Measurements from ENCODE around the gene RALGPS1. TPM values are rescaled to one million over a fixed set of nuclear protein-coding genes. Genes with fewer than 3 reads are reported as not detected.

The RALGPS1 gene
- total RNA-seq, 1 experiment from 2014 or later, result 8.2 TPM

- Histone ChIP-seq H3K9ac (ENCODE audit: low read length) (no peak overlapping the region), H3K79me2 (ENCODE audit: low read length) (no peaks in the 10 kb centered on the region), H3K9me2 (replicated peaks; ENCODE audit: insufficient read depth, low read length) (no peaks in the 10 kb centered on the region), H4K20me1 (ENCODE audit: insufficient read depth, low read depth, low read length) (peaks cover 12% of the 10 kb centered on the region; the same call in 1 of the 2 replicates), H3K4me1 (ENCODE audit: low read length) (no peaks in the 10 kb centered on the region), H3K9me3 (ENCODE audit: low read length) (no peaks in the 10 kb centered on the region), H3K4me3 (ENCODE audit: low read length) (no peak overlapping the region), H3K36me3 (ENCODE audit: insufficient read depth, low read length) (no peaks in the 10 kb centered on the region), H3K27ac (ENCODE audit: low read length) (no peak overlapping the region), H3K4me2 (ENCODE audit: low read depth, low read length, poor library complexity, severe bottlenecking) (no peak overlapping the region), H3K27me3 (ENCODE audit: low read length) (no peaks in the 10 kb centered on the region), H2AFZ (ENCODE audit: low read length) (no peak overlapping the region)
- DNase-seq, result no peak
These were observed 181.6 kb downstream of the RALGPS1 start for GRCh38 chr9:127096208-127096607.

GRCh38 chr9:127097683-127098082, 183.1 kb downstream of the RALGPS1 start:
- H3K36me3 ChIP-seq (ENCODE audit: insufficient read depth, low read length), result no peaks in the 10 kb centered on the region
- no peaks in the 10 kb centered on the region for H3K27me3 ChIP-seq (ENCODE audit: low read length)
- no peak overlapping the region for H3K4me2 ChIP-seq (ENCODE audit: low read depth, low read length, poor library complexity, severe bottlenecking)
- H3K9me3 ChIP-seq (ENCODE audit: low read length), result no peaks in the 10 kb centered on the region
- H3K4me3 ChIP-seq (ENCODE audit: low read length), result no peak overlapping the region
- no peak overlapping the region for H3K27ac ChIP-seq (ENCODE audit: low read length)
- H3K4me1 ChIP-seq (ENCODE audit: low read length), result no peaks in the 10 kb centered on the region
- no peak overlapping the region for H2AFZ ChIP-seq (ENCODE audit: low read length)
- H3K79me2 ChIP-seq (ENCODE audit: low read length), result no peaks in the 10 kb centered on the region
- H3K9ac ChIP-seq (ENCODE audit: low read length), result no peak overlapping the region
- peaks cover 8% of the 10 kb centered on the region; the same call in 1 of the 2 replicates for H4K20me1 ChIP-seq (ENCODE audit: insufficient read depth, low read depth, low read length)
- no peaks in the 10 kb centered on the region for H3K9me2 ChIP-seq (replicated peaks; ENCODE audit: insufficient read depth, low read length)
- no peak for DNase-seq

GRCh38 chr9:127098916-127099553, 184.5 kb downstream of the RALGPS1 start:
- Histone ChIP-seq H3K79me2 (ENCODE audit: low read length) (no peaks in the 10 kb centered on the region), H3K9me2 (replicated peaks; ENCODE audit: insufficient read depth, low read length) (no peaks in the 10 kb centered on the region), H3K27ac (ENCODE audit: low read length) (no peak overlapping the region), H3K4me3 (ENCODE audit: low read length) (no peak overlapping the region), H2AFZ (ENCODE audit: low read length) (no peak overlapping the region), H4K20me1 (ENCODE audit: insufficient read depth, low read depth, low read length) (peaks cover 3% of the 10 kb centered on the region; the same call in 1 of the 2 replicates), H3K4me1 (ENCODE audit: low read length) (no peaks in the 10 kb centered on the region), H3K27me3 (ENCODE audit: low read length) (no peaks in the 10 kb centered on the region), H3K9ac (ENCODE audit: low read length) (no peak overlapping the region), H3K36me3 (ENCODE audit: insufficient read depth, low read length) (no peaks in the 10 kb centered on the region), H3K4me2 (ENCODE audit: low read depth, low read length, poor library complexity, severe bottlenecking) (no peak overlapping the region), H3K9me3 (ENCODE audit: low read length) (no peaks in the 10 kb centered on the region)
- no peak for DNase-seq

GRCh38 chr9:127099664-127100063, 185.1 kb downstream of the RALGPS1 start:
- H3K4me2 ChIP-seq (ENCODE audit: low read depth, low read length, poor library complexity, severe bottlenecking), result no peak overlapping the region
- H3K79me2 ChIP-seq (ENCODE audit: low read length), result no peaks in the 10 kb centered on the region
- H4K20me1 ChIP-seq (ENCODE audit: insufficient read depth, low read depth, low read length), result peaks cover 3% of the 10 kb centered on the region; the same call in 1 of the 2 replicates
- H3K9me3 ChIP-seq (ENCODE audit: low read length), result no peaks in the 10 kb centered on the region
- no peaks in the 10 kb centered on the region for H3K9me2 ChIP-seq (replicated peaks; ENCODE audit: insufficient read depth, low read length)
- H3K27ac ChIP-seq (ENCODE audit: low read length), result no peak overlapping the region
- no peaks in the 10 kb centered on the region for H3K27me3 ChIP-seq (ENCODE audit: low read length)
- H2AFZ ChIP-seq (ENCODE audit: low read length), result no peak overlapping the region
- H3K4me1 ChIP-seq (ENCODE audit: low read length), result no peaks in the 10 kb centered on the region
- DNase-seq, result no peak
- H3K4me3 ChIP-seq (ENCODE audit: low read length), result no peak overlapping the region
- no peaks in the 10 kb centered on the region for H3K36me3 ChIP-seq (ENCODE audit: insufficient read depth, low read length)
- H3K9ac ChIP-seq (ENCODE audit: low read length), result no peak overlapping the region

GRCh38 chr9:127102176-127102575, 187.6 kb downstream of the RALGPS1 start:
- no peaks in the 10 kb centered on the region for H3K4me1 ChIP-seq (ENCODE audit: low read length)
- no peak overlapping the region for H3K4me3 ChIP-seq (ENCODE audit: low read length)

GRCh38 chr9:127102788-127103187, 188.2 kb downstream of the RALGPS1 start:
- Histone ChIP-seq H3K4me2 (ENCODE audit: low read depth, low read length, poor library complexity, severe bottlenecking) (no peak overlapping the region), H3K27me3 (ENCODE audit: low read length) (no peaks in the 10 kb centered on the region), H3K9me2 (replicated peaks; ENCODE audit: insufficient read depth, low read length) (no peaks in the 10 kb centered on the region), H3K9ac (ENCODE audit: low read length) (no peak overlapping the region), H3K79me2 (ENCODE audit: low read length) (no peaks in the 10 kb centered on the region), H2AFZ (ENCODE audit: low read length) (no peak overlapping the region), H3K4me3 (ENCODE audit: low read length) (no peak overlapping the region), H3K9me3 (ENCODE audit: low read length) (no peaks in the 10 kb centered on the region), H3K4me1 (ENCODE audit: low read length) (no peaks in the 10 kb centered on the region), H4K20me1 (ENCODE audit: insufficient read depth, low read depth, low read length) (peaks cover 3% of the 10 kb centered on the region; the same call in 1 of the 2 replicates), H3K27ac (ENCODE audit: low read length) (no peak overlapping the region), H3K36me3 (ENCODE audit: insufficient read depth, low read length) (no peaks in the 10 kb centered on the region)
- no peak for DNase-seq

More at GRCh38 chr9:127102176-127102575, 187.6 kb downstream of the RALGPS1 start:
- no peak overlapping the region for H3K9ac ChIP-seq (ENCODE audit: low read length)
- no peak overlapping the region for H3K4me2 ChIP-seq (ENCODE audit: low read depth, low read length, poor library complexity, severe bottlenecking)
- no peaks in the 10 kb centered on the region for H3K36me3 ChIP-seq (ENCODE audit: insufficient read depth, low read length)
- H2AFZ ChIP-seq (ENCODE audit: low read length), result no peak overlapping the region
- H3K27me3 ChIP-seq (ENCODE audit: low read length), result no peaks in the 10 kb centered on the region
- H3K79me2 ChIP-seq (ENCODE audit: low read length), result no peaks in the 10 kb centered on the region
- H3K9me2 ChIP-seq (replicated peaks; ENCODE audit: insufficient read depth, low read length), result no peaks in the 10 kb centered on the region
- no peaks in the 10 kb centered on the region for H3K9me3 ChIP-seq (ENCODE audit: low read length)
- H4K20me1 ChIP-seq (ENCODE audit: insufficient read depth, low read depth, low read length), result peaks cover 3% of the 10 kb centered on the region; the same call in 1 of the 2 replicates
- no peak for DNase-seq
- no peak overlapping the region for H3K27ac ChIP-seq (ENCODE audit: low read length)

DNA sequence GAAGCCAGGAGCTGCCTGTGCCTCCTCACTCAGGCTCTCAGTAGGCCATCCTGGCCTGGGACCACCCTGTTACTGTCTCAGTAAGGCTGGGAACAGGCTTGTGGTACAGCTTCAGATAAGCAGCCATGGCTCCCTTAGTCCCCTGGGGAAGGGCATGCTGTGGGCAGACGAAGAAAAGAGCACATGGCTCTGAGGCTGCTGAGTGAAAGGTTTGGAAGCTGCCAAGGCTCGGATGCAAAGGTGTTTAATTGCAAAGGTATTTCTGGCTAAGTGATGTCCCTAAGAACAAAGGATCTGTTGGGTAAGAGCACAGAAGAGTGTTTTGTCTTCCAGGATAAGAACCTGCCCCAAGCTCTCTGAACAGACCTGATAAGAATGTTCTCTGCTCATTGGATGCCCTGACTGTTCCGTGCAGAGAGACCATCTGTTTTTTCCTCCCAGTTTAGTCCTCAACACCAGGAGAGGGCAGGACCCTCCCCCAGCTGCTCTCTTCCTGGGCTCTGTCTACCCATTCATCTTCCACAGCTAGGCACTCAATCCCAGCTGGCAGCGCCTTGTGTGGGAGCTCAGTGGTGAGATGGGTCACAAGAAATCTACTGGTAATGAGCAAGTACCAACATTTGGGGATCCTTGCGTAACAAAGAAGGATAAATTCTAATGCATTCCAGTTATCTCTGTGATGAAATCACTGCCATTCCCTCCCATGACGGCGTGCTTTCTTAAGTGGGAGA, 190.2 kb downstream of the RALGPS1 start:
- no peak overlapping the region for H2AFZ ChIP-seq (ENCODE audit: low read length)
- peaks cover 6% of the 10 kb centered on the region; the same call in 1 of the 2 replicates for H4K20me1 ChIP-seq (ENCODE audit: insufficient read depth, low read depth, low read length)
- no peaks in the 10 kb centered on the region for H3K36me3 ChIP-seq (ENCODE audit: insufficient read depth, low read length)
- no peak overlapping the region for H3K4me2 ChIP-seq (ENCODE audit: low read depth, low read length, poor library complexity, severe bottlenecking)
- H3K9me2 ChIP-seq (replicated peaks; ENCODE audit: insufficient read depth, low read length), result no peaks in the 10 kb centered on the region
- H3K79me2 ChIP-seq (ENCODE audit: low read length), result no peaks in the 10 kb centered on the region
- DNase-seq, result no peak
- H3K27me3 ChIP-seq (ENCODE audit: low read length), result no peaks in the 10 kb centered on the region
- no peak overlapping the region for H3K4me3 ChIP-seq (ENCODE audit: low read length)
- H3K9ac ChIP-seq (ENCODE audit: low read length), result no peak overlapping the region
- no peak overlapping the region for H3K27ac ChIP-seq (ENCODE audit: low read length)
- no peaks in the 10 kb centered on the region for H3K9me3 ChIP-seq (ENCODE audit: low read length)
- no peaks in the 10 kb centered on the region for H3K4me1 ChIP-seq (ENCODE audit: low read length)

GRCh38 chr9:127105805-127106465, 191.4 kb downstream of the RALGPS1 start:
- H3K9ac ChIP-seq (ENCODE audit: low read length), result no peak overlapping the region

More at GRCh38 chr9:127105805-127106465, 191.4 kb downstream of the RALGPS1 start:
- no peaks in the 10 kb centered on the region for H3K36me3 ChIP-seq (ENCODE audit: insufficient read depth, low read length)
- H3K4me3 ChIP-seq (ENCODE audit: low read length), result no peak overlapping the region
- no peaks in the 10 kb centered on the region for H3K9me2 ChIP-seq (replicated peaks; ENCODE audit: insufficient read depth, low read length)
- H2AFZ ChIP-seq (ENCODE audit: low read length), result no peak overlapping the region
- no peaks in the 10 kb centered on the region for H3K79me2 ChIP-seq (ENCODE audit: low read length)
- H3K9me3 ChIP-seq (ENCODE audit: low read length), result no peaks in the 10 kb centered on the region
- no peak for DNase-seq
- no peaks in the 10 kb centered on the region for H3K27me3 ChIP-seq (ENCODE audit: low read length)
- no peak overlapping the region for H3K4me2 ChIP-seq (ENCODE audit: low read depth, low read length, poor library complexity, severe bottlenecking)
- H3K4me1 ChIP-seq (ENCODE audit: low read length), result no peaks in the 10 kb centered on the region
- H4K20me1 ChIP-seq (ENCODE audit: insufficient read depth, low read depth, low read length), result peaks cover 6% of the 10 kb centered on the region; the same call in 1 of the 2 replicates
- no peak overlapping the region for H3K27ac ChIP-seq (ENCODE audit: low read length)
